Smooth muscle cell (in vitro differentiated cells): ENCODE data around the gene USH1G. TPM values are rescaled to one million over a fixed set of nuclear protein-coding genes. Genes with fewer than 3 reads are reported as not detected.

Source experiments
- DNase-seq: peaks from one replicate; lab custom pipeline; 2025; ENCODE audit not compliant: unreplicated experiment; lab: John Stamatoyannopoulos, UW
- H2AFZ ChIP-seq: fragments of 200-600 bp; sonication (generic); 2 replicates; pipeline ENCODE4 v1.6.0; 2016; ENCODE audit warnings: antibody characterized with exemption, low read depth, mild to moderate bottlenecking
- H3F3A ChIP-seq: fragments of 200-600 bp; sonication (generic); 2 replicates; pipeline ENCODE4 v1.6.0; 2017; ENCODE audit warnings: antibody characterized with exemption, low read depth
- H3K27ac ChIP-seq: fragments of 200-600 bp; sonication (generic); 2 replicates; pipeline ENCODE4 v1.5.1; 2016; ENCODE audit warnings: low read depth, mild to moderate bottlenecking
- H3K27me3 ChIP-seq: fragments of 200-600 bp; sonication (generic); 2 replicates; pipeline ENCODE4 v1.6.1; 2016; ENCODE audit warnings: low read depth, mild to moderate bottlenecking
- H3K36me3 ChIP-seq: fragments of 200-600 bp; sonication (generic); 2 replicates; pipeline ENCODE4 v1.5.1; 2016; ENCODE audit warnings: low read depth
- H3K4me1 ChIP-seq: fragments of 200-600 bp; sonication (generic); 2 replicates; pipeline ENCODE4 v1.5.1; 2016; ENCODE audit warnings: low read depth
- H3K4me2 ChIP-seq: fragments of 200-600 bp; sonication (generic); 2 replicates; pipeline ENCODE4 v1.6.0; 2016; ENCODE audit warnings: mild to moderate bottlenecking
- H3K4me3 ChIP-seq: fragments of 200-600 bp; sonication (generic); 2 replicates; pipeline ENCODE4 v1.5.1; 2016; ENCODE audit warnings: mild to moderate bottlenecking
- H3K79me2 ChIP-seq: fragments of 200-600 bp; sonication (generic); 2 replicates; pipeline ENCODE4 v1.6.0; 2016; ENCODE audit warnings: low read depth, mild to moderate bottlenecking
- H3K9ac ChIP-seq: fragments of 200-600 bp; sonication (generic); 2 replicates; pipeline ENCODE4 v1.6.0; 2016; ENCODE audit warnings: low read depth
- H3K9me3 ChIP-seq: fragments of 200-600 bp; sonication (generic); replicated peaks from 2 replicates; pipeline ENCODE4 v1.5.1; 2016; ENCODE audit warnings: low read depth
- H4K20me1 ChIP-seq: fragments of 200-600 bp; sonication (generic); 2 replicates; pipeline ENCODE4 v1.6.0; 2016; ENCODE audit warnings: low read depth
- WGBS: methylation state at CpG from one replicate; pipeline ENCODE4 v1.1.7; 2016; ENCODE audit warnings: low lambda C conversion rate; 5-methylcytosine and 5-hydroxymethylcytosine counted together
- polyA plus RNA-seq: library from polyadenylated mRNA; unstranded; fragments of >200 nt; fragmentation: Nextera tagmentation; extraction: Ambion mirVana; gene quantifications from 2 replicates; pipeline ENCODE4 v1.2.1, GENCODE V29; 2016
- total RNA-seq: library from RNA; depleted of rRNA; stranded (reverse); fragments of >200 nt; gene quantifications from 2 replicates; pipeline ENCODE4 v1.2.3, GENCODE V29; 2014
- TF ChIP-seq, protein P1 (sequence below): fragments of 200-600 bp; sonication (generic); IDR thresholded peaks from 2 replicates; pipeline ENCODE4 v1.5.1; 2017; ENCODE audit warnings: borderline replicate concordance, mild to moderate bottlenecking, antibody characterized with exemption; ENCODE audit not compliant: insufficient read depth, poor library complexity, severe bottlenecking

The USH1G gene
- 0.49 TPM in 2 replicates for total RNA-seq
- 0.32 and 0.58 TPM in 2 replicates for polyA plus RNA-seq

DNA sequence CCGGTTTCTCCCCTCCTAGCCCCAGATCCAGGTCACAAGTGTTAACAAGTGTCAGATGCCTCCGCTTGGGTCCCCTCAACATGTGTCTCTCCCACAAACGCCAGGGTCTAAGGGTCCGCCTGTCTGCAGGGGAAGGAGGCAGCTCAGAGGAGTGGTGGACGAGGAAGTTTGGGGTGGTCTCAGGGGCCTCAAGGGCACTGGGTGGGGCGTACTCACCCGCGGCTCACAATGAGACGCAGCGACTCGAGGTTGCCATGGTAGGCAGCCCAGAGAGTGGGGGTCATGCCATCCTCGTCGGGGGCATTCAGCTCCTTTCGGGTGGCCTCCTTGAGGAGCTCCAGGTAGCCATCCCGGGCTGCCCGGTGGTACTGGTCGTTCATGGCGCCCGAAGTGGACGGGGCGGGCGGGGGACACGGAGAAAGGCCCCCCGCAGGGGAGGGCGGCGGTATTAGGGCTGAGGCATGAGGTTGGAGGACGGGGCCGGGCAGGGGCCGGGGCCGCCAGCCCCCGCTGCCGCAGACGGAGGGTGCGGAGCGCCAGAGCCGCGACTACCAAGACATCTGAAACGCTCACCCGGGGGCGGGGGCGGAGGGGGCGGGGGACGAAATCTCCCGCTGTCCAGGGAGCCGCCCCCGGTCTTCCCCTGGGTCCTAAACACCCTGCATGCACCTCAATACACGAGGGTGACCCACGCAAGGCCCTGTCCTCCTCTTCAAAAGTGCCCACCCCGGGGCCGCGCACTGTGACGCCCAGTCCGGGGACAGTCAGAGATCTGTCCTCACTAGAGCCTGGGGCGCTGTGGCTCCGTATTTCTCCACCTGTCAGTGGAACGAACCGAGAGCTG is at the start of gene USH1G:
USH1G (minus strand) TSS at position 562 of the 844 bp plus-strand sequence; CDS start at position 380, 182 bp downstream.
- H3K27me3 ChIP-seq = peaks cover 56% of the 10 kb centered on the region

DNA sequence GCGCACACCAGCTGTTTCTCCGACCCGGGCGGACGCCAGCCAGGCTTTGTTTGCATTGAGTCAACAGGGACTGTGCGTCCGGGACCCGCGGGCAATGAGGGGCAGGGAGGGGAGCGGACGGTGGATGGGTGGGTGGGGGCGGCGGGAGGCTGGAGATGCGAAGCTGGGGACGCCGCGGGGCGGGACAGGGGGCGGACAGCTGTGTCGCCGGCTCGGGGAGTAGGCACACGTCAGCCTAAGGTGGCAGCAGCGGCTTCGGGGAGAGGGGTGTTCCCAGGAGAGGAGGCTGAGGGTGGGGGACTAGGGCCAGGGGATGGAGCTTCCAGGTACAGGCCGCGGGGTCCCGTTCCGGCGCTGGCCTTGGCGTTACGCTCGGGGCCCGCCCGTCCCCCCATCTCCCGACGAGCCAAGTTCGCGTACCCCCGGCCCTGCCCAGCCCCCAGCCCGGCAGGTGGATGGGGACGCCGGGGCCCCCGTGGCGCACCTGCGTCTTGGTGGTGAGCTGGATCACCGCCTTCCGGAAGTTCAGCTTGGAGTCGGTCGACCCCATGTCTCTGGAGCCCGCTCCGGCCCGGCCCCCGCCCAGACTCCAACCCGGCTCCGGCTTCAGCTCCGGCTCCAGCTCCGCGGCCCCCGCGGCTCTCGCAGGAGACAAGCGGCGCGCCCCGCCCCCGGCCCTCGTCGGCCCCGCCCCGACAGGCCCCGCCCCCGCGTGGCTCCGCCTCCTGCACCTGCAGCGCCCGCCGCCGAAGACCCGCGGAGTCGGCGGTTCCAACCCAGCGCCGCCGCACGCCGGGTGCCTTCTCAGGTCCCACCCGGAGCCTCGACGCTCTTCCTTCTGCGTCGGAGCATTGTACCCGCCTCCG is 49.3 kb upstream of the USH1G start, which contains the start of gene HID1:
HID1 (minus strand) TSS at position 653 of the 866 bp plus-strand sequence; CDS start at position 550, 103 bp downstream.
- H3K27ac ChIP-seq = no peak within 1 kb of the TSS
- TF ChIP-seq, protein P1, sequence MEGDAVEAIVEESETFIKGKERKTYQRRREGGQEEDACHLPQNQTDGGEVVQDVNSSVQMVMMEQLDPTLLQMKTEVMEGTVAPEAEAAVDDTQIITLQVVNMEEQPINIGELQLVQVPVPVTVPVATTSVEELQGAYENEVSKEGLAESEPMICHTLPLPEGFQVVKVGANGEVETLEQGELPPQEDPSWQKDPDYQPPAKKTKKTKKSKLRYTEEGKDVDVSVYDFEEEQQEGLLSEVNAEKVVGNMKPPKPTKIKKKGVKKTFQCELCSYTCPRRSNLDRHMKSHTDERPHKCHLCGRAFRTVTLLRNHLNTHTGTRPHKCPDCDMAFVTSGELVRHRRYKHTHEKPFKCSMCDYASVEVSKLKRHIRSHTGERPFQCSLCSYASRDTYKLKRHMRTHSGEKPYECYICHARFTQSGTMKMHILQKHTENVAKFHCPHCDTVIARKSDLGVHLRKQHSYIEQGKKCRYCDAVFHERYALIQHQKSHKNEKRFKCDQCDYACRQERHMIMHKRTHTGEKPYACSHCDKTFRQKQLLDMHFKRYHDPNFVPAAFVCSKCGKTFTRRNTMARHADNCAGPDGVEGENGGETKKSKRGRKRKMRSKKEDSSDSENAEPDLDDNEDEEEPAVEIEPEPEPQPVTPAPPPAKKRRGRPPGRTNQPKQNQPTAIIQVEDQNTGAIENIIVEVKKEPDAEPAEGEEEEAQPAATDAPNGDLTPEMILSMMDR = no peak
- no peaks in the 10 kb centered on the region for H3K9me3 ChIP-seq
- H3F3A ChIP-seq = no peaks in the 10 kb centered on the region
- H3K27me3 ChIP-seq = peaks cover 45% of the 10 kb centered on the region
- no peak for DNase-seq
- 1% methylated on average over 15 of the region's 95 CpGs for WGBS
- no peak within 1 kb of the TSS for H2AFZ ChIP-seq
- no peaks in the 10 kb centered on the region for H3K79me2 ChIP-seq
- H4K20me1 ChIP-seq = no peaks in the 10 kb centered on the region
- H3K36me3 ChIP-seq = no peaks in the 10 kb centered on the region
- H3K9ac ChIP-seq = no peak within 1 kb of the TSS
- H3K4me2 ChIP-seq = peak within 1 kb of the TSS; percentile 93
- H3K4me3 ChIP-seq = peak within 1 kb of the TSS; percentile 63
- no peaks in the 10 kb centered on the region for H3K4me1 ChIP-seq

More for the DNA sequence above, at the start of gene USH1G:
- Histone ChIP-seq H3K9me3 (no peaks in the 10 kb centered on the region), H3K27ac (no peak within 1 kb of the TSS), H4K20me1 (no peaks in the 10 kb centered on the region), H3K79me2 (no peaks in the 10 kb centered on the region), H3K4me1 (peaks cover 9% of the 10 kb centered on the region), H2AFZ (peak within 1 kb of the TSS; percentile 54), H3F3A (no peaks in the 10 kb centered on the region), H3K4me3 (peak within 1 kb of the TSS; percentile 51), H3K36me3 (no peaks in the 10 kb centered on the region), H3K9ac (no peak within 1 kb of the TSS), H3K4me2 (peak within 1 kb of the TSS; percentile 88)
- 16% methylated on average over 41 of the region's 57 CpGs for WGBS
- TF ChIP-seq, protein P1 = no peak
- no peak for DNase-seq

DNA sequence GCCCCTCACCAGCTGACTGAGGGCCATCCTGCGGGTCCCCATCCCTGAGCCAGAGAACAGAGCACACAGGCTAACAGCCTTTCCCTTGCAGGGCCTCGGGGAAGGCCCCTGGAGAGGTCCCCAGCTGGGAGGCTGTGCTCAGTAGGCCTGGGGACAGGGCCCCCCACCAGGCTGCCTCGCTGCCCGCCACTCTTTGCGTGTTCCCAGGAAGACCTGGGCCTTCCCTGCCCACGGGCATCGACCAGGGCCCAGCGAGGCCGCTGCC is 48.7 kb upstream of the USH1G start:
- Histone ChIP-seq H3K27ac (no peak overlapping the region), H3K36me3 (no peaks in the 10 kb centered on the region), H3K9me3 (no peaks in the 10 kb centered on the region), H3K4me3 (peak overlapping the region; percentile 63), H3F3A (no peaks in the 10 kb centered on the region), H3K9ac (no peak overlapping the region), H3K4me1 (no peaks in the 10 kb centered on the region), H3K27me3 (peaks cover 45% of the 10 kb centered on the region), H2AFZ (no peak overlapping the region), H3K79me2 (no peaks in the 10 kb centered on the region), H3K4me2 (peak overlapping the region; percentile 93), H4K20me1 (no peaks in the 10 kb centered on the region)
- WGBS = 22% methylated on average over 9 of the region's 9 CpGs
- no peak for DNase-seq
- TF ChIP-seq, protein P1 = no peak
